Lower leg skin (tissue), 4 donors: Measurements from ENCODE around the gene MAF. TPM values are rescaled to one million over a fixed set of nuclear protein-coding genes. Genes with fewer than 3 reads are reported as not detected.

Source experiments
- DNase-seq, 2 donors: peaks; one replicate each; pipeline ENCODE4 v3.0.0-alpha.2; 2019; ENCODE audit warnings: low spot score in 2 of 2
- H3K4me3 ChIP-seq: fragments of 200-600 bp; sonication (generic); 2 replicates; pipeline ENCODE4 v1.5.1; 2017; ENCODE audit warnings: mild to moderate bottlenecking, low read depth; ENCODE audit not compliant: poor library complexity, severe bottlenecking
- POLR2A ChIP-seq, 2 donors: fragments of 450-650 bp; IDR thresholded peaks; one replicate each; pipeline ENCODE4 v1.6.1; 2016 to 2017; ENCODE audit warnings: antibody characterized with exemption in 2 of 2, mild to moderate bottlenecking in 1 of 2, moderate library complexity in 1 of 2
- WGBS, 2 donors: methylation state at CpG; one replicate each; pipeline ENCODE4 v1.1.5; 2018; 5-methylcytosine and 5-hydroxymethylcytosine counted together
- intact Hi-C: fragments of 100-400 bp; cut with DNase I; formaldehyde crosslinking; loops from one replicate; pipeline ENCODE4 v1.15.0; 2023; ENCODE audit warnings: low total_unique reads
- total RNA-seq, 4 donors: library from RNA; depleted of rRNA; stranded (reverse); fragments of >200 nt; gene quantifications; one replicate each; pipeline ENCODE4 v1.1.0, GENCODE V29; 2016
- TF ChIP-seq, protein P1 (sequence below), 3 donors: fragments of 450-650 bp; IDR thresholded peaks; one replicate each; pipeline ENCODE4 v1.5.1; 2016; ENCODE audit warnings: antibody characterized with exemption in 3 of 3, mild to moderate bottlenecking in 3 of 3, moderate library complexity in 2 of 3

MAF gene
- total RNA-seq, 4 donors from 2014 or later = 72.4 to 205 (median 105) TPM

DNA sequence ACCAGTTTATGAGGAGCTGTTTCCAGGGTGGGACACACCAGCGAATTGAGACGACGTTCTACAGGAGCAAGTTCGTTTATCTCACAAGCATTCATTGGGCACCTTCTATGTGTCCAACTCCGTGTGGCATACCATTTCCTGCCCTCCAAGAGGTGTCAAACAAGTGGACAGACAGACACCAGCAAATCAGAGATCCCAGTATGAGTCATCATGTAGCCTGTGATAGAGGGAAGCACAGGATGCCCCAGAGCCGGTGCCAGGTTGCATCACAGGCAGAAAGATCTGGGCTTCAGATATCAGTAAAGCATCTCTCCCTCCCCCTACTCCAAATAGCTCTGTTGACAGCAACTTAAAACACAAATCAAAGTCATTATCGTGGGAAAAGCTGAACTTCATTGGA, 31.8 kb upstream of the MAF start:
- H3K4me3 ChIP-seq = no peak overlapping the region
- intact Hi-C loops = no loop called here
- DNase-seq = peak; percentile 68 to 91
- TF ChIP-seq POLR2A (IDR thresholded peaks at IDR 0.05) = no peak
- TF ChIP-seq, protein P1, sequence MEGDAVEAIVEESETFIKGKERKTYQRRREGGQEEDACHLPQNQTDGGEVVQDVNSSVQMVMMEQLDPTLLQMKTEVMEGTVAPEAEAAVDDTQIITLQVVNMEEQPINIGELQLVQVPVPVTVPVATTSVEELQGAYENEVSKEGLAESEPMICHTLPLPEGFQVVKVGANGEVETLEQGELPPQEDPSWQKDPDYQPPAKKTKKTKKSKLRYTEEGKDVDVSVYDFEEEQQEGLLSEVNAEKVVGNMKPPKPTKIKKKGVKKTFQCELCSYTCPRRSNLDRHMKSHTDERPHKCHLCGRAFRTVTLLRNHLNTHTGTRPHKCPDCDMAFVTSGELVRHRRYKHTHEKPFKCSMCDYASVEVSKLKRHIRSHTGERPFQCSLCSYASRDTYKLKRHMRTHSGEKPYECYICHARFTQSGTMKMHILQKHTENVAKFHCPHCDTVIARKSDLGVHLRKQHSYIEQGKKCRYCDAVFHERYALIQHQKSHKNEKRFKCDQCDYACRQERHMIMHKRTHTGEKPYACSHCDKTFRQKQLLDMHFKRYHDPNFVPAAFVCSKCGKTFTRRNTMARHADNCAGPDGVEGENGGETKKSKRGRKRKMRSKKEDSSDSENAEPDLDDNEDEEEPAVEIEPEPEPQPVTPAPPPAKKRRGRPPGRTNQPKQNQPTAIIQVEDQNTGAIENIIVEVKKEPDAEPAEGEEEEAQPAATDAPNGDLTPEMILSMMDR (IDR thresholded peaks at IDR 0.05) = no peak
- 40% methylated on average over 7 of the region's 7 CpGs for WGBS, 2 donors

DNA sequence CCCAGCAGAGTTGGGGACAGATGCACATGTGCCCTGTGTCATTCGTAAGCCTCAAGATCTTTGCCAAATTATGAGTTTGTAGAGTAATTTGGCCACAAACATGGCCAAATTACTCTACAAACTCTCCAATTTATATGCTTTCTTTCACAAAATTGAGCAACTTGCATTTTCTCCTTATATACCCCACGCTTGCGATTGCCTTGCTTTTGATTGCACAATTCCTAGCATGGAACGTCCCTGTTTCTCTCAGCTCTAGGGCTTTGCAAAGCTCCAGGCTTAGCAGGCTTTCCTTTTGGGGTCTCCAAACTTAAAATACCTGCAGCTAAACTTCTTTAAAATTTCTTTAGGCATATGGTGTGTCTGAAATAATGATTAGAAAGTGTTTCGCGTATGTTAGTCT, 28.5 kb upstream of the MAF start:
- H3K4me3 ChIP-seq = no peak overlapping the region
- no peak for DNase-seq
- WGBS, 2 donors = 91 to 96% methylated on average over 6 of the region's 6 CpGs
- intact Hi-C loops = no loop called here
- no peak for TF ChIP-seq POLR2A (IDR thresholded peaks at IDR 0.05)
- TF ChIP-seq, protein P1 (IDR thresholded peaks at IDR 0.05) = no peak

DNA sequence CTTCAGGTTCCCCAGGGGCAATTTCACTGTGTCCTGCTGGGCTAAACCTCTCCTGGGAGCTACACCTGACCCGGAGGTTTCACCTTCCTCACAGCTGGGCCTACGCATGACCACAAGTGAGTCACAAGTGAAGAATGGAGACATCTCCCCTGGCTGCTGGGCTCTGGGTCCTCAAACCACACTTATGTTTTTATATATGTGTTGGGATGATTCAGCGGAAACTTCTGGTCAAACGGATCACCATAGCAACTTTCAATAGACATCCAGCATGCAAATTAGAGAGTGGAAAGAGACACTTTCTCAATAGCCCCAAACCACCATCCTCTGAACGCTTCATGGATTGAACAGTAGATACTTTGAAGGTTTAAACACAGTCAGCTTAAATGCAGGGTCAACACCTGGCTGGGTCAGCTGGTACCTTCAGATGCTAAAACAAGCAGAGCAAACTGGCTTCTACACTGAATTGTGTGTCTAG, 28.0 kb upstream of the MAF start:
- intact Hi-C loops = no loop called here
- no peak for DNase-seq
- WGBS, 2 donors = 76 to 91% methylated on average over 5 of the region's 5 CpGs
- H3K4me3 ChIP-seq = no peak overlapping the region
- no peak for TF ChIP-seq POLR2A (IDR thresholded peaks at IDR 0.05)
- TF ChIP-seq, protein P1 (IDR thresholded peaks at IDR 0.05) = no peak

DNA sequence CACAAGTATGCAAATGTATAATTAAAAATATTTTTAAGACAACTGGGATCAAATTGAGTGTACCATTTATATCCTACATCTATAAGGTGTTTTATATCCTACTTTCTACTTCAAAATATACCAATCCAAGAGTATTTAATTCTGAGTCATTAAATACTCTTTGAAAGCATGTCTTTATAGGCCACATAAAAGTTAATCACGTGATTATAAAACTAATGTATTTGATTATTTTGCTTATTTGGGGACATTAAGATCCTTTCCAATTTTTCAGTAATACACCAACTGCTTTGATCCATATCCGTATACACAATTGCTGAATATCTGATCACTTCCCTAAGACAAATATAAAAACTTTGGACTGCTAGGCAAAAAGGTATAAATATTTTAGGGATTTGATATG, 26.6 kb upstream of the MAF start:
- TF ChIP-seq, protein P1 (IDR thresholded peaks at IDR 0.05) = no peak
- TF ChIP-seq POLR2A (IDR thresholded peaks at IDR 0.05) = no peak
- intact Hi-C loops = no loop called here
- WGBS, 2 donors = 93 to 96% methylated on average over 2 of the region's 2 CpGs

DNA sequence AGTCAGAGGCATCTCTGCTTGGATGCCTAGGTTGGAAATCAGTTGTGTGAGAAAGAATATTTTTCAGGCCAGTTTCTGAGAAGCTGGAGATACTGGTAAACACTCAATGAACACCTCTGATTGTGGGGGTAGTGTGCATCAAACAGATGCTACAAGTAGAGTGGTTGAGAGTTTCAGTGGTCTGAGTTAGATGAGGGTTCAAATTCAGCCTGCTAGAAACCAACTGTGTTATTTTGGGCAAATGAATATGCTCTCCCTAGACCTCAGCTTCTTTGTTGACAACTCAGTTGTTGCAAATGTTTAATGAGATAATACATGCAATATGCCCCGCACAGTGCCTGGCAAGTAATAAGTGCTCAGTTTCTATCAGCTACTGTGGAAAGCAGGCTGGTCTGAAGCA, 25.2 kb upstream of the MAF start:
- intact Hi-C loops = no loop called here
- no peak for TF ChIP-seq POLR2A (IDR thresholded peaks at IDR 0.05)
- TF ChIP-seq, protein P1 (IDR thresholded peaks at IDR 0.05) = no peak

More for the DNA sequence above, 26.6 kb upstream of the MAF start:
- H3K4me3 ChIP-seq = no peak overlapping the region
- no peak for DNase-seq

DNA sequence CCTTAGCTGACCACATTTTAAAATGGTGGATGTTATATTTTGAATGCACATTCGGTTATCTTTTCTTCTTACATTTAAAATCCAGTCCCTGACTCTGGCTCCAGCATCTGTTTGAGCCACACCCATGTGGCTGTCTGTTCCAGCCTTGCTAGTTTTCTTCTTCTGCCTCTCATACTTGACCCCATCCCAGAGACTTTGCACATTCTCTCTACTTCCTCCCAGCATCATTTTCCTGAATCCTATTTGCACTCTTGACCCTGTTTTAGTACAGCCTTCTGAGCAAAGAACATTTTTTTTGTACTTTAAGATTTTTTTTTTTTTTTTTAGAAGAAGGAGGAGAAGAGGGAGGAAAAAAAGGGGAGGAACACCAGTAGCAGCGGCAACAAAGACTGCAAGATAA, 23.3 kb upstream of the MAF start:
- 50 to 67% methylated on average over 2 of the region's 2 CpGs for WGBS, 2 donors
- no peak overlapping the region for H3K4me3 ChIP-seq
- intact Hi-C loops = no loop called here
- DNase-seq = no peak
- TF ChIP-seq POLR2A (IDR thresholded peaks at IDR 0.05) = no peak
- TF ChIP-seq, protein P1 (IDR thresholded peaks at IDR 0.05) = no peak

More for the DNA sequence above, 25.2 kb upstream of the MAF start:
- H3K4me3 ChIP-seq = no peak overlapping the region
- 94 to 100% methylated on average over 1 of the region's 1 CpG for WGBS, 2 donors
- no peak for DNase-seq
